Vagina (tissue), 2 donors: ENCODE measurements around the gene AATK.

ENCODE experiments used
- POLR2A ChIP-seq, 2 donors: fragments of 450-650 bp; IDR thresholded peaks; one replicate each; pipeline ENCODE4 v1.6.1; 2017; ENCODE audit warnings: antibody characterized with exemption in 2 of 2, mild to moderate bottlenecking in 2 of 2, moderate library complexity in 2 of 2
- POLR2AphosphoS5 ChIP-seq, 2 donors: sonication (generic); formaldehyde crosslinking; IDR thresholded peaks; one replicate each; pipeline ENCODE4 v1.9.0; 2017; ENCODE audit warnings: antibody characterized with exemption in 2 of 2, mild to moderate bottlenecking in 2 of 2, low read depth in 1 of 2; ENCODE audit not compliant: insufficient read depth in 1 of 2
- TF ChIP-seq, protein P1 (sequence below), 3 experiments: fragments of 450-650 bp in 2 of 3; fragments of 200-600 bp in 1 of 3; sonication (generic) in 1 of 3; IDR thresholded peaks; one replicate each; pipeline ENCODE4 v1.5.1; 2017 to 2019; ENCODE audit warnings: antibody characterized with exemption in 3 of 3, mild to moderate bottlenecking in 2 of 3, moderate library complexity in 2 of 3

DNA sequence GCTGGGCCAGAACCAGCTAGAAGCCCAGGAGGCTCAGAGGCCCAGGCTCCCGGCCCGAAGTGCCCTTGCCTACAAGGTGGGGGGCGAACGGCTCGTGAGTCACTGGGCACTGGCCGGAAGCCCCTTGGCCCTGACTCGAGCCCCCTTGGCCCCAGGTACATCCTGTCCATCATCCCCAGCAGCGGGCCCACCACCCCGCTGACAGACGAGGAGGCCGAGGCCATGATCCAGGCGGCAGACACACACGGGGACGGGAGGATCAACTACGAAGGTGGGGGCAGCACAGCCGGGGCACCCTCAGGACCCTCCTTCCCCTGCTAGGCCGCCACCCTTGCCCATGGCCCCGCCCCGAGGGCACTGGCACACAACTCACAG is 15.8 kb upstream of the AATK start:
- TF ChIP-seq, protein P1, sequence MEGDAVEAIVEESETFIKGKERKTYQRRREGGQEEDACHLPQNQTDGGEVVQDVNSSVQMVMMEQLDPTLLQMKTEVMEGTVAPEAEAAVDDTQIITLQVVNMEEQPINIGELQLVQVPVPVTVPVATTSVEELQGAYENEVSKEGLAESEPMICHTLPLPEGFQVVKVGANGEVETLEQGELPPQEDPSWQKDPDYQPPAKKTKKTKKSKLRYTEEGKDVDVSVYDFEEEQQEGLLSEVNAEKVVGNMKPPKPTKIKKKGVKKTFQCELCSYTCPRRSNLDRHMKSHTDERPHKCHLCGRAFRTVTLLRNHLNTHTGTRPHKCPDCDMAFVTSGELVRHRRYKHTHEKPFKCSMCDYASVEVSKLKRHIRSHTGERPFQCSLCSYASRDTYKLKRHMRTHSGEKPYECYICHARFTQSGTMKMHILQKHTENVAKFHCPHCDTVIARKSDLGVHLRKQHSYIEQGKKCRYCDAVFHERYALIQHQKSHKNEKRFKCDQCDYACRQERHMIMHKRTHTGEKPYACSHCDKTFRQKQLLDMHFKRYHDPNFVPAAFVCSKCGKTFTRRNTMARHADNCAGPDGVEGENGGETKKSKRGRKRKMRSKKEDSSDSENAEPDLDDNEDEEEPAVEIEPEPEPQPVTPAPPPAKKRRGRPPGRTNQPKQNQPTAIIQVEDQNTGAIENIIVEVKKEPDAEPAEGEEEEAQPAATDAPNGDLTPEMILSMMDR (IDR thresholded peaks at IDR 0.05): no peak
- TF ChIP-seq POLR2A (IDR thresholded peaks at IDR 0.05) (no peak), POLR2AphosphoS5 (IDR thresholded peaks at IDR 0.05; ENCODE audit: insufficient read depth in 1 of 2, low read depth in 1 of 2) (no peak)
